HG03280 (cell line): ENCODE results near the gene LRCH4.

Experiments
- ATAC-seq: cut with Tn5 transposase; IDR thresholded peaks from one replicate; pipeline ENCODE4 v1.9.1; 2021; ENCODE audit warnings: mild to moderate bottlenecking, moderate library complexity; ENCODE audit not compliant: unreplicated experiment

The LRCH4 gene

GRCh38 chr7:100585511-100586265, at the start of gene LRCH4:
TSS of gene LRCH4 (minus strand) at chr7:100586129. CDS start at chr7:100586100, 29 bp downstream.
- peak; percentile 31 for ATAC-seq

- no peak for ATAC-seq
Measured at GRCh38 chr7:100632951-100633717, 47.2 kb upstream of the LRCH4 start.

- ATAC-seq: no peak
Measured at GRCh38 chr7:100630066-100630465, 44.1 kb upstream of the LRCH4 start.

GRCh38 chr7:100629117-100629716, 43.3 kb upstream of the LRCH4 start:
- no peak for ATAC-seq

GRCh38 chr7:100627238-100627549, 41.3 kb upstream of the LRCH4 start:
- no peak for ATAC-seq

GRCh38 chr7:100626530-100627237, 40.8 kb upstream of the LRCH4 start:
- ATAC-seq: peak; percentile 86

GRCh38 chr7:100626055-100626454, 40.1 kb upstream of the LRCH4 start:
- no peak for ATAC-seq

- ATAC-seq: no peak
Measured at GRCh38 chr7:100623951-100624824, 38.3 kb upstream of the LRCH4 start.

- ATAC-seq: no peak
Measured at GRCh38 chr7:100621554-100621953, 35.6 kb upstream of the LRCH4 start.

- no peak for ATAC-seq
Measured at GRCh38 chr7:100620804-100621203, 34.9 kb upstream of the LRCH4 start.

GRCh38 chr7:100620239-100620638, 34.3 kb upstream of the LRCH4 start:
- ATAC-seq: no peak

GRCh38 chr7:100614308-100614861, 28.5 kb upstream of the LRCH4 start:
- ATAC-seq: no peak

- no peak for ATAC-seq
Measured at GRCh38 chr7:100613412-100614175, 27.7 kb upstream of the LRCH4 start.

- no peak for ATAC-seq
Measured at GRCh38 chr7:100612730-100613390, 26.9 kb upstream of the LRCH4 start.

- peak; percentile 95 for ATAC-seq
Measured at GRCh38 chr7:100611983-100612729, 26.2 kb upstream of the LRCH4 start, which contains the start of gene MOSPD3. TSS of gene MOSPD3 (plus strand) at chr7:100612540. CDS start at chr7:100612792, 252 bp downstream.

- no peak for ATAC-seq
Measured at GRCh38 chr7:100609958-100610357, 24.0 kb upstream of the LRCH4 start.

- no peak for ATAC-seq
Measured at GRCh38 chr7:100607111-100607510, 21.2 kb upstream of the LRCH4 start.

GRCh38 chr7:100606313-100606712, 20.4 kb upstream of the LRCH4 start:
- ATAC-seq: no peak
